ENCODE results near the gene GUCY2D.
"Not testable (repeated sequence)": the region's sequence is repeated elsewhere in the genome, so short reads cannot be mapped to it uniquely, and the experiment has no call there.

Gene GUCY2D

GRCh38 chr17:8044819-8045810 is 42.7 kb downstream of the GUCY2D start:
- DNase-seq (ENCODE audit: low read depth), result no peak

GRCh38 chr17:8046306-8046928 is 44.0 kb downstream of the GUCY2D start:
- DNase-seq (ENCODE audit: low read depth), result no peak

- DNase-seq (ENCODE audit: low read depth), result no peak
Measured at GRCh38 chr17:8046929-8047768, 44.7 kb downstream of the GUCY2D start.

- DNase-seq (ENCODE audit: low read depth), result no peak
Measured at GRCh38 chr17:8047769-8048110, 45.3 kb downstream of the GUCY2D start.

- no peak for DNase-seq (ENCODE audit: low read depth)
Measured at GRCh38 chr17:8048236-8048635, 45.8 kb downstream of the GUCY2D start.

- no peak for DNase-seq (ENCODE audit: low read depth)
Measured at GRCh38 chr17:8048736-8049135, 46.3 kb downstream of the GUCY2D start.

- DNase-seq (ENCODE audit: low read depth), result no peak
Measured at GRCh38 chr17:8051831-8052230, 49.4 kb downstream of the GUCY2D start.

GRCh38 chr17:8052256-8053252 is 50.1 kb downstream of the GUCY2D start:
- no peak for DNase-seq (ENCODE audit: low read depth)

GRCh38 chr17:8053600-8053999 is 51.2 kb downstream of the GUCY2D start:
- no peak for DNase-seq (ENCODE audit: low read depth)

- DNase-seq (ENCODE audit: low read depth), result no peak
Measured at GRCh38 chr17:8055851-8056231, 53.4 kb downstream of the GUCY2D start.

- DNase-seq (ENCODE audit: low read depth), result peak; percentile 29
Measured at GRCh38 chr17:8056232-8056975, 54.0 kb downstream of the GUCY2D start.

GRCh38 chr17:8056976-8057625 is 54.7 kb downstream of the GUCY2D start:
- DNase-seq (ENCODE audit: low read depth), result no peak

- DNase-seq (ENCODE audit: low read depth), result no peak
Measured at GRCh38 chr17:8057691-8058114, 55.3 kb downstream of the GUCY2D start.

- DNase-seq (ENCODE audit: low read depth), result no peak
Measured at GRCh38 chr17:8059131-8059530, 56.7 kb downstream of the GUCY2D start.

- DNase-seq (ENCODE audit: low read depth), result no peak
Measured at GRCh38 chr17:8060274-8060673, 57.9 kb downstream of the GUCY2D start.

- DNase-seq (ENCODE audit: low read depth), result not testable (repeated sequence)
Measured at GRCh38 chr17:8061851-8062250, 59.4 kb downstream of the GUCY2D start.

- DNase-seq (ENCODE audit: low read depth), result no peak
Measured at GRCh38 chr17:8062435-8062806, 60.0 kb downstream of the GUCY2D start.

GRCh38 chr17:8062807-8063483 is 60.5 kb downstream of the GUCY2D start:
- no peak for DNase-seq (ENCODE audit: low read depth)

- no peak for DNase-seq (ENCODE audit: low read depth)
Measured at GRCh38 chr17:8063761-8064534, 61.5 kb downstream of the GUCY2D start.

Measured in stimulated activated CD8-positive, alpha-beta memory T cell treated with anti-CD3 and anti-CD28 coated beads, Interleukin-12 subunit alpha, Interleukin-12 subunit beta, amount 100 ng/mL, for 4 hours (primary cell).